IPS-18a (cell line): ENCODE results near the gene SUOX.

ENCODE experiments used
- H3K27ac ChIP-seq: one replicate; pipeline ENCODE4 v1.5.1; 2013; ENCODE audit warnings: low read length
- H3K27me3 ChIP-seq: one replicate; pipeline ENCODE4 v1.6.1; 2013; ENCODE audit warnings: mild to moderate bottlenecking, low read length; ENCODE audit not compliant: control insufficient read depth, insufficient read depth
- H3K36me3 ChIP-seq: one replicate; pipeline ENCODE4 v1.6.1; 2013; ENCODE audit warnings: low read depth, low read length; ENCODE audit not compliant: control insufficient read depth
- H3K4me1 ChIP-seq: one replicate; pipeline ENCODE4 v1.6.1; 2013; ENCODE audit warnings: low read depth, low read length; ENCODE audit not compliant: control insufficient read depth
- H3K4me3 ChIP-seq: one replicate; pipeline ENCODE4 v1.5.1; 2013; ENCODE audit warnings: low read length
- H3K9ac ChIP-seq: one replicate; pipeline ENCODE4 v1.6.1; 2013; ENCODE audit warnings: mild to moderate bottlenecking, low read length, moderate library complexity
- H3K9me3 ChIP-seq: one replicate; pipeline ENCODE4 v1.6.1; 2013; ENCODE audit warnings: low read depth, low read length; ENCODE audit not compliant: control insufficient read depth

Gene SUOX

DNA sequence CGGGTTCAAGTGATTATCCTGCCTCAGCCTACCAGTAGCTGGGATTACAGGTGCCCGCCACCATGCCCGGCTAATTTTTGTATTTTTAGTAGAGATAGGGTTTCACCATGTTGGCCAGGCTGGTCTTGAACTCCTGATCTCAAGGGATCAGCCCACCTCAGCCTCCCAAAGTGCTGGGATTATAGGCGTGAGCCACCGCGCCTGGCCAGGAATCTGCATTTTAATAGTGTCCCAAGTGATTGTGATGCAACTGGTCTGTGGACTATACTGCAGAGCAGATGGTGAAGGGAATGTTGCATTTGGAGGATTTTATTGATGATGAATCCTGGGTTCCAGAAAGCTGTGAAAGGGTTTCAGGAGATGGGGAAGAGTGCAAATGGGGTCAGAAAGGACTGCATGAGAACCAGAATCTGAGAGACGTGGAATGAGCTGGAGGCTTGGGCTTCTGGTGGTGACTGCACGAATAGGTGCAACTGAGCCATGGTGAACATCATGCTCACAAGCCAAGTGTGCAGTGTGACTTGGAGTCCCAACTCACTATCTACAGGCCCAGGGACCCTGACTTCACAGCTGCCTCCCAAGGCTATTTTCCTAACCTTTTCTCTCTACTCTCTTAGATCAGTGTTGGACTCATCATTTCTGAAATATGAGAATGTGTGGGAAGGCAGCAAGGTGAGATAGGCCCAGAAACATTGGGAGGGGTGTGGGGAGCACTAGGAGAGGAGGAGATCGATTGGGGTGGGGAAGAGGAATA is 49.1 kb downstream of the SUOX start:
- H3K9ac ChIP-seq = no peak overlapping the region
- H3K27ac ChIP-seq = peak overlapping the region; percentile 18
- H3K4me3 ChIP-seq = no peak overlapping the region
- no peaks in the 10 kb centered on the region for H3K9me3 ChIP-seq
- no peaks in the 10 kb centered on the region for H3K27me3 ChIP-seq
- H3K36me3 ChIP-seq = peaks cover 29% of the 10 kb centered on the region
- H3K4me1 ChIP-seq = peaks cover 8% of the 10 kb centered on the region

DNA sequence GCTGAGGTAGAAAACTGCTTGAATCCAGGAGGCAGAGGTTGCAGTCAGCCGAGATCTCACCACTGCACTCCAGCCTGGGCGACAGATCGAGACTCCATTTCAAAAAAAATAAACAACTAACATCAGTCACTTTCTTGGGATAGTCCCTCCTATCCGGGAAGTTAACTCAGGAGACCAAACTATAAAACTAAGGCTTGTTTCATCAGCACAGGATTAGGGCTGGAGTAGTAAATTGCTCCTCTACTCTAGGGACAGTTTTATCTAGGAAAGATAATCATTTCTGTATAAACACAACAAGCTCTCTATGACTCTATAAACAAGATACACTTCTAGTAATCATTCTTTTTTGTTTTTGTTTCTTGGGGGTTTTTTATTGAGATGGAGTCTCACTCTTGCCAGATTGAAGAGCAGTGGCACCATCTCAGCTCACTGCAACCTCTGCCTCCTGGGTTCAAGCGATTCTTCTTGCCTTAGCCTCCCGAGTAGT is 56.4 kb downstream of the SUOX start:
- Histone ChIP-seq H3K27ac (no peak overlapping the region), H3K4me3 (no peak overlapping the region), H3K27me3 (no peaks in the 10 kb centered on the region), H3K9me3 (no peaks in the 10 kb centered on the region), H3K4me1 (no peaks in the 10 kb centered on the region), H3K36me3 (no peaks in the 10 kb centered on the region), H3K9ac (no peak overlapping the region)
